GM23248 (cell line): ENCODE data around the gene STARD10. TPM values are rescaled to one million over a fixed set of nuclear protein-coding genes. Genes with fewer than 3 reads are reported as not detected.

Source experiments
- DNase-seq: peaks from one replicate; pipeline ENCODE4 v3.0.0-alpha.2; 2015
- H2AFZ ChIP-seq: fragments of 200-600 bp; sonication (generic); 2 replicates; pipeline ENCODE4 v1.6.1; 2016; ENCODE audit warnings: antibody characterized with exemption
- H3F3A ChIP-seq: fragments of 200-600 bp; sonication (generic); 2 replicates; pipeline ENCODE4 v1.6.1; 2016; ENCODE audit warnings: mild to moderate bottlenecking, antibody characterized with exemption, mixed run types; ENCODE audit not compliant: insufficient read depth
- H3K27ac ChIP-seq: fragments of 200-600 bp; sonication (generic); 2 replicates; pipeline ENCODE4 v1.5.1; 2016; ENCODE audit warnings: mild to moderate bottlenecking
- H3K27me3 ChIP-seq: fragments of 200-600 bp; sonication (generic); replicated peaks from 2 replicates; pipeline ENCODE4 v1.6.1; 2016; ENCODE audit warnings: mild to moderate bottlenecking; ENCODE audit not compliant: insufficient read depth
- H3K36me3 ChIP-seq: fragments of 200-600 bp; sonication (generic); 2 replicates; pipeline ENCODE4 v1.6.1; 2016; ENCODE audit warnings: low read depth, mild to moderate bottlenecking
- H3K4me1 ChIP-seq: fragments of 200-600 bp; sonication (generic); 2 replicates; pipeline ENCODE4 v1.6.1; 2016; ENCODE audit warnings: mild to moderate bottlenecking; ENCODE audit not compliant: insufficient read depth
- H3K4me2 ChIP-seq: fragments of 200-600 bp; sonication (generic); one replicate; pipeline ENCODE4 v1.6.1; 2016; ENCODE audit warnings: mild to moderate bottlenecking; ENCODE audit not compliant: unreplicated experiment
- H3K4me3 ChIP-seq: fragments of 200-600 bp; sonication (generic); 2 replicates; pipeline ENCODE4 v1.5.1; 2016; ENCODE audit warnings: mild to moderate bottlenecking
- H3K79me2 ChIP-seq: fragments of 200-600 bp; sonication (generic); 2 replicates; pipeline ENCODE4 v1.6.1; 2016; ENCODE audit warnings: mild to moderate bottlenecking; ENCODE audit not compliant: insufficient read depth
- H3K9ac ChIP-seq: fragments of 200-600 bp; sonication (generic); 2 replicates; pipeline ENCODE4 v1.6.1; 2016; ENCODE audit warnings: mild to moderate bottlenecking
- H3K9me2 ChIP-seq: fragments of 200-600 bp; sonication (generic); 2 replicates; pipeline ENCODE4 v1.6.1; 2016; ENCODE audit warnings: mixed run types, mild to moderate bottlenecking, moderate library complexity; ENCODE audit not compliant: insufficient read depth
- H3K9me3 ChIP-seq: fragments of 200-600 bp; sonication (generic); one replicate; pipeline ENCODE4 v1.6.1; 2017; ENCODE audit warnings: low read depth
- H4K20me1 ChIP-seq: fragments of 200-600 bp; sonication (generic); 2 replicates; pipeline ENCODE4 v1.6.0; 2016; ENCODE audit not compliant: insufficient read depth
- EZH2 ChIP-seq: fragments of 200-600 bp; sonication (generic); IDR thresholded peaks from 2 replicates; pipeline ENCODE4 v1.6.1; 2018; ENCODE audit warnings: antibody characterized with exemption, mild to moderate bottlenecking; ENCODE audit not compliant: insufficient read depth, poor library complexity, severe bottlenecking
- EZH2phosphoT487 ChIP-seq: fragments of 200-600 bp; sonication (generic); IDR thresholded peaks from 2 replicates; pipeline ENCODE4 v1.6.1; 2018; ENCODE audit warnings: antibody characterized with exemption, moderate library complexity, mild to moderate bottlenecking, low read depth; ENCODE audit not compliant: insufficient read depth
- WGBS, 2 experiments: methylation state at CpG; one replicate each; pipeline ENCODE4 v1.1.6; 2015 to 2017; ENCODE audit warnings: low lambda C conversion rate in 2 of 2, low coverage in 1 of 2; ENCODE audit errors: missing lambda C conversion rate in 2 of 2; 5-methylcytosine and 5-hydroxymethylcytosine counted together
- in situ Hi-C: fragments of 300-500 bp; cut with MboI; formaldehyde crosslinking; loops from 2 replicates; pipeline ENCODE4 v1.15.0; 2020
- polyA plus RNA-seq: library from polyadenylated mRNA; unstranded; fragments of >200 nt; fragmentation: Nextera tagmentation; extraction: Ambion mirVana; gene quantifications from 2 replicates; pipeline ENCODE4 v1.2.1, GENCODE V29; 2016
- total RNA-seq: library from RNA; depleted of rRNA; stranded (reverse); fragments of >200 nt; shearing (Covaris generic); gene quantifications from 2 replicates; pipeline ENCODE4 v1.2.3, GENCODE V29; 2014

STARD10 gene
- total and polyA plus RNA-seq, 2 experiments from 2014 or later = 6.6 to 14.7 TPM

- Histone ChIP-seq H3K27me3 (no peaks in the 10 kb centered on the region), H3K4me3 (no peak overlapping the region), H3K9ac (no peak overlapping the region), H2AFZ (no peak overlapping the region), H3K9me2 (no peaks in the 10 kb centered on the region), H3K79me2 (peaks cover 14% of the 10 kb centered on the region; the same call in 1 of the 2 replicates), H3K4me2 (no peak overlapping the region), H3K27ac (no peak overlapping the region), H3K9me3 (no peaks in the 10 kb centered on the region), H3F3A (peaks cover 4% of the 10 kb centered on the region; the same call in 1 of the 2 replicates), H3K4me1 (peaks cover 14% of the 10 kb centered on the region), H3K36me3 (no peaks in the 10 kb centered on the region), H4K20me1 (no peaks in the 10 kb centered on the region)
- no peak for DNase-seq
- in situ Hi-C loops = no loop called here
- WGBS, 2 experiments = 89 to 91% methylated on average over 4 of the region's 4 CpGs
- no peak for TF ChIP-seq EZH2phosphoT487
- no peak for TF ChIP-seq EZH2
Observed at GRCh38 chr11:72755713-72756285, 38.0 kb downstream of the STARD10 start.

GRCh38 chr11:72754544-72755155, 39.2 kb downstream of the STARD10 start:
- Histone ChIP-seq H3K79me2 (peaks cover 19% of the 10 kb centered on the region; the same call in 1 of the 2 replicates), H3K36me3 (no peaks in the 10 kb centered on the region), H2AFZ (no peak overlapping the region), H3K9me2 (no peaks in the 10 kb centered on the region), H3F3A (0 out of 2 replicates have a peak, but pooled peaks cover 4% of the 10 kb centered on the region), H4K20me1 (no peaks in the 10 kb centered on the region), H3K4me3 (no peak overlapping the region), H3K27ac (no peak overlapping the region), H3K9ac (no peak overlapping the region), H3K4me2 (no peak overlapping the region), H3K9me3 (no peaks in the 10 kb centered on the region), H3K27me3 (no peaks in the 10 kb centered on the region), H3K4me1 (peaks cover 14% of the 10 kb centered on the region)
- 86 to 87% methylated on average over 43 to 48 of the region's 48 CpGs for WGBS, 2 experiments
- in situ Hi-C loops = no loop called here
- TF ChIP-seq EZH2 (no peak), EZH2phosphoT487 (no peak)
- no peak for DNase-seq

- H3K9me3 ChIP-seq = no peaks in the 10 kb centered on the region
- H3K4me2 ChIP-seq = no peak overlapping the region
- no peak overlapping the region for H3K9ac ChIP-seq
- no peaks in the 10 kb centered on the region for H3K9me2 ChIP-seq
- 0 out of 2 replicates have a peak, but pooled peaks cover 4% of the 10 kb centered on the region for H3F3A ChIP-seq
- peaks cover 19% of the 10 kb centered on the region; the same call in 1 of the 2 replicates for H3K79me2 ChIP-seq
- H4K20me1 ChIP-seq = no peaks in the 10 kb centered on the region
- no peaks in the 10 kb centered on the region for H3K27me3 ChIP-seq
- in situ Hi-C loops = no loop called here
- 98 to 99% methylated on average over 8 of the region's 8 CpGs for whole genome bisulfite sequencing, 2 experiments
- H2AFZ ChIP-seq = no peak overlapping the region
- no peak overlapping the region for H3K27ac ChIP-seq
- no peak for DNase-seq
- H3K4me3 ChIP-seq = no peak overlapping the region
- H3K4me1 ChIP-seq = peaks cover 14% of the 10 kb centered on the region
- no peaks in the 10 kb centered on the region for H3K36me3 ChIP-seq
- TF ChIP-seq EZH2 = no peak
- TF ChIP-seq EZH2phosphoT487 = no peak
Observed at GRCh38 chr11:72754149-72754543, 39.7 kb downstream of the STARD10 start.

GRCh38 chr11:72753341-72754148, 40.3 kb downstream of the STARD10 start:
- in situ Hi-C loops = no loop called here
- WGBS, 2 experiments = 89 to 90% methylated on average over 9 of the region's 9 CpGs
- H3K4me2 ChIP-seq = no peak overlapping the region

More at GRCh38 chr11:72753341-72754148, 40.3 kb downstream of the STARD10 start:
- DNase-seq = peak; percentile 53
- H3K9me2 ChIP-seq = no peaks in the 10 kb centered on the region
- no peaks in the 10 kb centered on the region for H3K36me3 ChIP-seq
- H3K9ac ChIP-seq = no peak overlapping the region
- no peak for TF ChIP-seq EZH2
- no peak for TF ChIP-seq EZH2phosphoT487
- H3K27me3 ChIP-seq = no peaks in the 10 kb centered on the region
- no peaks in the 10 kb centered on the region for H3K9me3 ChIP-seq
- H3K4me1 ChIP-seq = peaks cover 14% of the 10 kb centered on the region
- H3K27ac ChIP-seq = no peak overlapping the region; the same call in 1 of the 2 replicates
- H3K79me2 ChIP-seq = peaks cover 19% of the 10 kb centered on the region; the same call in 1 of the 2 replicates
- no peak overlapping the region for H2AFZ ChIP-seq
- H3K4me3 ChIP-seq = no peak overlapping the region; the same call in 1 of the 2 replicates
- no peaks in the 10 kb centered on the region for H4K20me1 ChIP-seq
- 0 out of 2 replicates have a peak, but pooled peaks cover 4% of the 10 kb centered on the region for H3F3A ChIP-seq
